ENCODE data around the gene ADAM17. TPM values are rescaled to one million over a fixed set of nuclear protein-coding genes. Genes with fewer than 3 reads are reported as not detected.

The ADAM17 gene
- total RNA-seq, 2 experiments from 2014 or later, result 50.5 to 83.3 TPM

GRCh38 chr2:9536504-9536903 lies 19.1 kb downstream of the ADAM17 start:
- POLR2A ChIA-PET, result interaction anchor here (0.7 to 2.9 kb wide), 9 partner anchors 10 to 1336 kb away, joined by 3 to 9 read pairs (median 3); partner anchors contain the start of gene ADAM17
- Histone ChIP-seq H3K4me2 (ENCODE audit: low read length) (no peak overlapping the region), H3K4me1 (ENCODE audit: insufficient read depth, low read length, poor library complexity, severe bottlenecking) (peaks cover 60% of the 10 kb centered on the region), H3K4me3 (ENCODE audit: low read depth, low read length, poor library complexity, severe bottlenecking) (no peak overlapping the region), H3K36me3 (ENCODE audit: insufficient read depth, low read length) (peaks cover 88% of the 10 kb centered on the region), H3K9me3 (ENCODE audit: low read length) (no peaks in the 10 kb centered on the region), H3K79me2 (ENCODE audit: insufficient read depth, low read depth, low read length) (peaks cover 67% of the 10 kb centered on the region), H4K20me1 (ENCODE audit: insufficient read depth, low read length) (no peaks in the 10 kb centered on the region), H2AFZ (ENCODE audit: low read length) (no peak overlapping the region), H3K27ac (ENCODE audit: low read depth, low read length, poor library complexity, severe bottlenecking) (no peak overlapping the region), H3K9me2 (ENCODE audit: insufficient read depth, low read length) (no peaks in the 10 kb centered on the region)
- CTCF ChIA-PET (ENCODE audit: unreplicated experiment), result no interaction called here
- BruUV-seq (replicated peaks), result no TSS peak
- intact Hi-C loops (cut with micrococcal nuclease; ENCODE audit: unreplicated experiment), result no loop called here
- TF ChIP-seq EZH2phosphoT487 (IDR thresholded peaks at IDR 0.05; ENCODE audit: borderline replicate concordance, low read depth, low read length) (no peak), CTCF (conservative IDR thresholded peaks at IDR 0.05; ENCODE audit: low read length) (no peak)
- no peak for DNase-seq (ENCODE audit: low spot score)

- Histone ChIP-seq H3K27ac (ENCODE audit: low read depth, low read length, poor library complexity, severe bottlenecking) (peak overlapping the region; percentile 11), H3K4me3 (ENCODE audit: low read depth, low read length, poor library complexity, severe bottlenecking) (no peak overlapping the region), H3K4me2 (ENCODE audit: low read length) (no peak overlapping the region), H3K4me1 (ENCODE audit: insufficient read depth, low read length, poor library complexity, severe bottlenecking) (peaks cover 47% of the 10 kb centered on the region), H4K20me1 (ENCODE audit: insufficient read depth, low read length) (no peaks in the 10 kb centered on the region), H3K36me3 (ENCODE audit: insufficient read depth, low read length) (peaks cover 88% of the 10 kb centered on the region), H3K9me3 (ENCODE audit: low read length) (no peaks in the 10 kb centered on the region), H3K9me2 (ENCODE audit: insufficient read depth, low read length) (no peaks in the 10 kb centered on the region), H2AFZ (ENCODE audit: low read length) (no peak overlapping the region), H3K79me2 (ENCODE audit: insufficient read depth, low read depth, low read length) (peaks cover 60% of the 10 kb centered on the region)
- no TSS peak for BruUV-seq (replicated peaks)
- intact Hi-C loops (cut with micrococcal nuclease; ENCODE audit: unreplicated experiment), result no loop called here
- CTCF ChIA-PET (ENCODE audit: unreplicated experiment), result interaction anchor here (0.6 kb wide), 1 partner anchor 21 kb away, joined by 3 read pairs; the partner anchor contains the start of gene ADAM17
- POLR2A ChIA-PET, result interaction anchor here (0.7 to 2.9 kb wide), 4 partner anchors 11 to 56 kb away, joined by 3 to 9 read pairs (median 6); partner anchors contain the start of gene ADAM17
- no peak for DNase-seq (ENCODE audit: low spot score)
- no peak for TF ChIP-seq CTCF (conservative IDR thresholded peaks at IDR 0.05; ENCODE audit: low read length)
- no peak for TF ChIP-seq EZH2phosphoT487 (IDR thresholded peaks at IDR 0.05; ENCODE audit: borderline replicate concordance, low read depth, low read length)
Observed at GRCh38 chr2:9535177-9535576, 20.5 kb downstream of the ADAM17 start.

- BruUV-seq (replicated peaks), result no TSS peak
- no peak overlapping the region for H3K4me2 ChIP-seq (ENCODE audit: low read length)
- TF ChIP-seq EZH2phosphoT487 (IDR thresholded peaks at IDR 0.05; ENCODE audit: borderline replicate concordance, low read depth, low read length), result no peak
- TF ChIP-seq CTCF (conservative IDR thresholded peaks at IDR 0.05; ENCODE audit: low read length), result no peak
- intact Hi-C loops (cut with micrococcal nuclease; ENCODE audit: unreplicated experiment), result no loop called here
- H4K20me1 ChIP-seq (ENCODE audit: insufficient read depth, low read length), result no peaks in the 10 kb centered on the region
- H3K9me3 ChIP-seq (ENCODE audit: low read length), result no peaks in the 10 kb centered on the region
- H3K79me2 ChIP-seq (ENCODE audit: insufficient read depth, low read depth, low read length), result peaks cover 57% of the 10 kb centered on the region; the same call in 1 of the 2 replicates
- peaks cover 31% of the 10 kb centered on the region for H3K4me1 ChIP-seq (ENCODE audit: insufficient read depth, low read length, poor library complexity, severe bottlenecking)
- no peak overlapping the region for H2AFZ ChIP-seq (ENCODE audit: low read length)
- H3K4me3 ChIP-seq (ENCODE audit: low read depth, low read length, poor library complexity, severe bottlenecking), result no peak overlapping the region
- DNase-seq (ENCODE audit: low spot score), result no peak
- ChIA-PET CTCF (ENCODE audit: unreplicated experiment) (no interaction called here), POLR2A (interaction anchor here (1.0 to 1.2 kb wide), 3 partner anchors 10 to 74 kb away, joined by 3 to 5 read pairs (median 3); no protein-coding TSS in a partner anchor)
- H3K27ac ChIP-seq (ENCODE audit: low read depth, low read length, poor library complexity, severe bottlenecking), result no peak overlapping the region
- peaks cover 91% of the 10 kb centered on the region for H3K36me3 ChIP-seq (ENCODE audit: insufficient read depth, low read length)
- H3K9me2 ChIP-seq (ENCODE audit: insufficient read depth, low read length), result no peaks in the 10 kb centered on the region
Observed at GRCh38 chr2:9533663-9534062, 22.0 kb downstream of the ADAM17 start.

Measured in OCI-LY7 (cell line).